Testis (tissue), 2 donors: ENCODE results near the gene PCBP3.

Experiments used
- POLR2A ChIP-seq: fragments of 450-650 bp; IDR thresholded peaks from one replicate; pipeline ENCODE4 v1.6.1; 2017; ENCODE audit warnings: antibody characterized with exemption, mild to moderate bottlenecking, moderate library complexity
- TF ChIP-seq, protein P1 (sequence below), 3 experiments: fragments of 450-650 bp in 2 of 3; fragments of 200-600 bp in 1 of 3; sonication (generic) in 1 of 3; IDR thresholded peaks; one replicate each; pipeline ENCODE4 v1.5.1; 2016 to 2019; ENCODE audit warnings: antibody characterized with exemption in 3 of 3, mild to moderate bottlenecking in 2 of 3, moderate library complexity in 1 of 3

DNA sequence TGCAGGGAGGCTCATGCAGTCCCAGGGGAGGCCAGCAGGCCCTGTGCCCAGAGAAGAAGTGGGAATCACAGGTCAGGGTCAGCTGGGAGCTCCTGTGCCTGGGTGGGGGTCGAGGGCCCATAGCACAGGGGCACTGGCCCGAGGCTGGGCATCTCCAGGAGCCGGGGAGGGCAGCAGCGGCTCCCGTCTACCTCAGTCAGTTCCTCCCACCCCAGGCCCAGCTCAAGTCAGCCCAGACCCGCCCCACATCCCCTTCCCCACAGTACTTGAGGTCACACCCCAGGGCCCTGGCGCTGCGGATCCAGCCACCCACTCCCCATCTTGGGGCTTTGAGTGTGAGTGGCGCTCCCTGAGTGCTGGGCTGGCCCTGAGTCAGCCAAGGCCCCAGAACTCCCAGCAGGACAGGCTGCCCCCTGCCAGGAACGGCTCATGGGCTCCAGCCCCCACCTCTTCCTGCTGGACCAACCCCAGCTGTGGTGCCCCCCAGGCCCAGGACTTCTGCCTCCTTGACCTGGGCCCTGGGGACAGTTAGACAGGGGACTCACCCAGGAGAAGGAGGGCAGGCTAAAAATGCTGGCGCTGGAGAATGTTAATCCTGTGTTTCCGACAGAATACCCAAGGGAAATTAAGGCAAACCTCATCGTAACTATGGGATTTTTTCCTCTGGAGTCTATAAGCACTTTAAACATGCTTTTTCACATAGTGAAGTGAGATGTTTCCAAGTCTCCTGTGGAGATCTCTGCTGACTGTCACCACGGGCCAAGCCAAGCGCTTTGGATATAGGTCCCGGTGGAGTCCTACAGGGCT, 269.3 kb downstream of the PCBP3 start:
- TF ChIP-seq, protein P1, sequence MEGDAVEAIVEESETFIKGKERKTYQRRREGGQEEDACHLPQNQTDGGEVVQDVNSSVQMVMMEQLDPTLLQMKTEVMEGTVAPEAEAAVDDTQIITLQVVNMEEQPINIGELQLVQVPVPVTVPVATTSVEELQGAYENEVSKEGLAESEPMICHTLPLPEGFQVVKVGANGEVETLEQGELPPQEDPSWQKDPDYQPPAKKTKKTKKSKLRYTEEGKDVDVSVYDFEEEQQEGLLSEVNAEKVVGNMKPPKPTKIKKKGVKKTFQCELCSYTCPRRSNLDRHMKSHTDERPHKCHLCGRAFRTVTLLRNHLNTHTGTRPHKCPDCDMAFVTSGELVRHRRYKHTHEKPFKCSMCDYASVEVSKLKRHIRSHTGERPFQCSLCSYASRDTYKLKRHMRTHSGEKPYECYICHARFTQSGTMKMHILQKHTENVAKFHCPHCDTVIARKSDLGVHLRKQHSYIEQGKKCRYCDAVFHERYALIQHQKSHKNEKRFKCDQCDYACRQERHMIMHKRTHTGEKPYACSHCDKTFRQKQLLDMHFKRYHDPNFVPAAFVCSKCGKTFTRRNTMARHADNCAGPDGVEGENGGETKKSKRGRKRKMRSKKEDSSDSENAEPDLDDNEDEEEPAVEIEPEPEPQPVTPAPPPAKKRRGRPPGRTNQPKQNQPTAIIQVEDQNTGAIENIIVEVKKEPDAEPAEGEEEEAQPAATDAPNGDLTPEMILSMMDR (IDR thresholded peaks at IDR 0.05): no peak
- TF ChIP-seq POLR2A: no peak
